ENCODE data around the gene NBPF3. TPM values are rescaled to one million over a fixed set of nuclear protein-coding genes. Genes with fewer than 3 reads are reported as not detected.
"Not testable (repeated sequence)": the region's sequence is repeated elsewhere in the genome, so short reads cannot be mapped to it uniquely, and the experiment has no call there.

NBPF3 gene
- total RNA-seq = 1 to 10 TPM; 5.0 to 6.1 TPM

DNA sequence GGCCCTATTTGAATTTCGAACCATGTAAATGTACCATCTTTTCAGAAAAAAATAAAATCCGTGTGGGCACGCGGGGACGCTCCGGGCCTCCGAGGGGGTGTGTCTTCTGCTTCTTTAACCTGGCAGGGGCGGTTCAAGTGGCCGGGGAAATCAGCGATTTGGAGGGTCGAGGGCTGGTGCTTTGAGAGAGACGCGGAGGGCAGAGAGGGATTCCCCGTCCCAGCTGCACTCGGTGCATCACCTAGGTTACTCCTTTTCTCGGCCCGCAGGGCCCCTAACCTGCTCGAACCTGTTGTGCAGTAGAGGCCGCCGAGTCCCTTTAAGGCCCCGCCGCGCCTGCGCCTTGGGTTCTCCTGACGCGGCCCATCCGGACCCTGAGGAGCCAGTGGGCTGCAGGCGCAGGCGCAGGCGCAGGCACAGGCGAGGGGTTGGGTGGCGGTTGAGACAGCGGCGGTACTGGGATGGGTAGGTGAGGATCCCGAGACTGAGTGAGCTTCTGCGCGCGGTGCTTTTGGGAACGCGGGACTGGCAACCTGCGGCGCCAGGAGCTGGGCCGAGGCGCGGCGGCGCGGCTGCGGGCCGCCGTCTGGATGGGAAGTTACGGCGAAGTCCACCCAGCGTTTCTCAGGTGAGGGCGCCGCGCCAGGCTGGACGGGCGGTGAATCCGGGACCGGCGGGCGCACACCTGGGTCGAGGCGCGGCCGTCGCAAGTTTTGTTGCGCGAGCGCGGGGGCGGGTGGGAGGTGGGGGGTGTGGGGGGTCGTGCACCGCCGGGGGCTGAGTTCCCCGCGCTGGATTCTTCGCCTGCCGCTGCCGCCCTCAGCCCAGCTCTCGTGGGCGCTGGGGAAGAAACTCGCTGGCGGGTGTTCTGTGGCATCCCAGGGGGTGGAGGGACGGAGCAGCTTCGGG, at the start of gene NBPF3:
NBPF3 (plus strand) TSS at position 417 of the 909 bp plus-strand sequence. CDS start 4,950 bp downstream, outside the sequence.
- Mint-ChIP-seq H3K4me3 (peak within 1 kb of the TSS; percentile 89), H3K9me3 (no peaks in the 10 kb centered on the region), H3K4me1 (peaks cover 19% of the 10 kb centered on the region), H3K27me3 (peaks cover 30% of the 10 kb centered on the region), H3K36me3 (ENCODE audit: low read depth) (no peaks in the 10 kb centered on the region), H3K27ac (peak within 1 kb of the TSS; percentile 71)
- ChIA-PET CTCF (no interaction called here), POLR2A (interaction anchor here (0.7 kb wide), 1 partner anchor 147 kb away, joined by 3 read pairs; no protein-coding TSS in a partner anchor)
- DNase-seq = peak; percentile 85

GRCh38 chr1:21391497-21391896, 48.4 kb upstream of the NBPF3 start:
- ChIA-PET POLR2A (no interaction called here), CTCF (no interaction called here)
- no peak for DNase-seq
- Mint-ChIP-seq H3K4me3 (no peak overlapping the region), H3K27me3 (peaks cover 12% of the 10 kb centered on the region), H3K9me3 (peaks cover 3% of the 10 kb centered on the region), H3K27ac (no peak overlapping the region), H3K4me1 (peaks cover 5% of the 10 kb centered on the region), H3K36me3 (ENCODE audit: low read depth) (no peaks in the 10 kb centered on the region)

DNA sequence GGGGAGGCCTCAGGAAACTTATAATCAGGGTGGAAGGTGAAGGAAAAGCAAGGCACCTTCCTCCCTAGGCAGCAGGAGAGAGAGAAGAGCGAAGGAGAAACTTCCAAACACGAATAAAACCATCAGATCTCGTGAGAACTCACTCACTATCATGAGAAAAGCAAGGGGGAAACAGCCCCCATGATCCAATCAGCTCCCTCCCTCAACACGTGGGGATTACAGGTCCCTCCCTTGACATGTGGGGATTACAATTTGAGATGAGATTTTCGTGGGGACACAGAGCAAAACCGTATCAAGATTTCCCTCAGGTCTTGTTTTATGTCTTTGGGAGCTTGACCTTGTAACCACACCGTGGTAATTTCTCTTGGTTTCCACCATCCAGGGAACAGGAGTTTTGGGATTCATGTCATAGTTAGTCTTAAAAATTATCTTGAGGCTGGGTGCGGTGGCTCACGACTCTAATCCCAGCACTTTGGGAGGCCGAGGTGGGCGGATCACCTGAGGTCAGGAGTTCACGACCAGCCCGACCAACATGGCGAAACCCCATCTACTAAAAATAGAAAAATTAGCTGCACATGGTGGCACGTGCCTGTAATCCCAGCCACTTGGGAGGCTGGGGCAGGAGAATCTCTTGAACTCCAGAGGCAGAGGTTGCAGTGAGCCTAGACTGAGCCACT, 47.2 kb upstream of the NBPF3 start:
- CTCF ChIA-PET = no interaction called here
- Mint-ChIP-seq H3K4me1 (peaks cover 7% of the 10 kb centered on the region), H3K27me3 (peaks cover 12% of the 10 kb centered on the region)

DNA sequence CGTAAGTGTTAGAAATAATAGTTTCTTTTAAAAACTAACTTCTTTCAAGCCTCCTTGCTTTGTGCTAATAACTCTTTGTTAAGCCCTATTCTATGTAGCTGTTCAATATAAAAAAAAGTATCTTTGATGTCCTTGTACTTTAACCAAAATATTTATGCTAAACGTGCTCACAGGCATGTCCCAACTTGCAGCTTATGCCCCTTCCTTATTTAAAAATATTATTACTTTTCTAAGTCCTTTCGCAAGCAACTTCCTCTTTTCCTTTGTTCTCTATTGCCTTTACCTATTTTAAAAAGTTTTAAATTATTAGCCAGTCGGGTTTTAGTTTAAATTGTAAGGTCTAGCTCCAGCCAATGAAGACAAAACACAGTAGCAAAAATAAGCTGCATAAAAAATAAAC, 43.4 kb upstream of the NBPF3 start:
- H3K4me1 Mint-ChIP-seq = peaks cover 12% of the 10 kb centered on the region
- H3K9me3 Mint-ChIP-seq = no peaks in the 10 kb centered on the region
- no peak for DNase-seq
- POLR2A ChIA-PET = no interaction called here
- no peak overlapping the region for H3K27ac Mint-ChIP-seq
- no peaks in the 10 kb centered on the region for H3K36me3 Mint-ChIP-seq (ENCODE audit: low read depth)
- H3K4me3 Mint-ChIP-seq = no peak overlapping the region
- H3K27me3 Mint-ChIP-seq = peaks cover 19% of the 10 kb centered on the region
- CTCF ChIA-PET = no interaction called here

More for the DNA sequence above, 47.2 kb upstream of the NBPF3 start:
- POLR2A ChIA-PET = no interaction called here
- no peak overlapping the region for H3K4me3 Mint-ChIP-seq
- H3K9me3 Mint-ChIP-seq = peaks cover 3% of the 10 kb centered on the region
- no peak overlapping the region for H3K27ac Mint-ChIP-seq
- no peak for DNase-seq
- no peaks in the 10 kb centered on the region for H3K36me3 Mint-ChIP-seq (ENCODE audit: low read depth)

GRCh38 chr1:21397813-21398188, 42.1 kb upstream of the NBPF3 start:
- Mint-ChIP-seq H3K27ac (no peak overlapping the region), H3K27me3 (peaks cover 13% of the 10 kb centered on the region), H3K4me3 (peak overlapping the region; percentile 30), H3K4me1 (peaks cover 12% of the 10 kb centered on the region), H3K9me3 (no peaks in the 10 kb centered on the region), H3K36me3 (ENCODE audit: low read depth) (no peaks in the 10 kb centered on the region)
- CTCF ChIA-PET = no interaction called here
- POLR2A ChIA-PET = no interaction called here
- DNase-seq = peak; percentile 24

DNA sequence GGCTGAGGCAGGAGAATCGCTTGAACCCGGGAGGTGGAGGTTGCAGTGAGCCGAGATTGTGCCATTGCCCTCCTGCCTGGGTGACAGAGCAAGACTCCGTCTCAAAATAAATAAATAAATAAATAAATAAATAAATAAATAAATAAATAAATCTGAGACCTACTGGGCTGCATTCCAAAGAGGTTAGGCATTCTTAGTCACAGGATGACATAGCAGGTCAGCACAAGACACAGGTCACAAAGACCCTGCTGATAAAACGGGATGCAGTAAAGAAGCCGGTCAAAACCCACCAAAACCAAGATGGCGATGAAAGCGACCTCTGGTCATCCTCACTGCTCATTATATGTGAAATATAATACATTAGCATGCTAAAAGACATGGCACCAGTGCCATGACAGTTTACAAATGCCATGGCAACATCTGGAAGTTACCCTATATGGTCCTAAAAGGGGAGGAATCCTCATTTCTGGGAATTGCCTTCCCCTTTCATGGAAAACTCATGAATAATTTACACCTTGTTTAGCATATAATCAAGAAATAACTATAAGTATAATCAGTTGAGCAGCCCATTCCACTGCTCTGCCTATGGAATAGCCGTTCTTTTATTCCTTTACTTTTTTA, 38.1 kb upstream of the NBPF3 start:
- DNase-seq; POLR2A ChIA-PET; H3K36me3 Mint-ChIP-seq (ENCODE audit: low read depth); H3K27ac Mint-ChIP-seq; H3K9me3 Mint-ChIP-seq; CTCF ChIA-PET; H3K4me3 Mint-ChIP-seq: not testable (repeated sequence)
- Mint-ChIP-seq H3K4me1 (peaks cover 12% of the 10 kb centered on the region), H3K27me3 (peaks cover 17% of the 10 kb centered on the region)

DNA sequence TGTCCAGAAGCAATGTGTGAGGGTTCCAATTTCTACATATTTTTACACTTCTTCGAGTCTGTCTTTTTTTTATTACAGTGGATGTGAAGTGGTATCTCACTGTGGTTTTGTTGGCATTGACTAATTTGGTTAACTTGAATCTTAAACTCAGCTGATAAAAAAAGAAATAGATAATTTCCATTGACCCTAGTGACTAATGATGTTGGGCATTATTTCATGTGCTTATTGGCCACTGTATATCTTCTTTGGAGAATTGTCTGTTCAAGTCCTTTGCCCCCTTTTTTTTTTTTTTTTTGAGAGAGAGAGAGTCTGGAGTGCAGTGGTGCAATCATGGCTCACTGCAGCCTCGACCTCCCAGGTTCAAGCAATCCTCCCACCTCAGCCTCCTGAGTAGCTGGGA, 33.3 kb upstream of the NBPF3 start:
- H3K36me3 Mint-ChIP-seq (ENCODE audit: low read depth) = no peaks in the 10 kb centered on the region
- no peaks in the 10 kb centered on the region for H3K9me3 Mint-ChIP-seq
- DNase-seq = no peak
- H3K27ac Mint-ChIP-seq = no peak overlapping the region
- peaks cover 10% of the 10 kb centered on the region for H3K27me3 Mint-ChIP-seq
- CTCF ChIA-PET = interaction anchor here (0.7 kb wide), 1 partner anchor 1421 kb away, joined by 3 read pairs; no protein-coding TSS in a partner anchor
- no peak overlapping the region for H3K4me3 Mint-ChIP-seq
- no peaks in the 10 kb centered on the region for H3K4me1 Mint-ChIP-seq
- POLR2A ChIA-PET = no interaction called here

- H3K4me1 Mint-ChIP-seq; H3K9me3 Mint-ChIP-seq; H3K36me3 Mint-ChIP-seq (ENCODE audit: low read depth); H3K4me3 Mint-ChIP-seq; POLR2A ChIA-PET; DNase-seq; CTCF ChIA-PET; H3K27ac Mint-ChIP-seq: not testable (repeated sequence)
- peaks cover 18% of the 10 kb centered on the region for H3K27me3 Mint-ChIP-seq
Measured at GRCh38 chr1:21409897-21410296, 30.0 kb upstream of the NBPF3 start.

DNA sequence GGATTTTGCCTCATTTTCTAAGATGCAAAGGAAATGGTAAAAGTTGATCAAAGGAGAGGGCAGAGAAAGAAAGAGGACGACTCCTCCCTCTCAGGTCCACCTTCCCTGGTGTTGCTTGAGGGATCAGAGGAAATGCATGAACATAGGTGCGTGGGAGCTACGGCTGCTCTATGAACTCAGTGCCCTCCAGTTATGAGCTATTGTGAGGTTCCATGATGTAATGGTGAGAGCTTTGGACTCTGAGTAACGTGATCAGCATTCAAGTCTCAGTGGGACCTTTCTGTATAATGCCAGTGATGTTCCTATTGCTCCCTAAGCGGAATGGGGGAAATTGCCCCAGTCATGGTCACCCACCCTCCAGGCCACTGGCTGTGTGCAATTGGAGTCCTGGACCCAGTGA, 25.9 kb upstream of the NBPF3 start:
- no peaks in the 10 kb centered on the region for H3K36me3 Mint-ChIP-seq (ENCODE audit: low read depth)
- no peaks in the 10 kb centered on the region for H3K9me3 Mint-ChIP-seq
- no peak overlapping the region for H3K4me3 Mint-ChIP-seq
- H3K4me1 Mint-ChIP-seq = no peaks in the 10 kb centered on the region
- peaks cover 34% of the 10 kb centered on the region for H3K27me3 Mint-ChIP-seq
- H3K27ac Mint-ChIP-seq = no peak overlapping the region
- DNase-seq = no peak
- CTCF ChIA-PET = interaction anchor here (1.4 kb wide), 1 partner anchor 45 kb away, joined by 3 read pairs; no protein-coding TSS in a partner anchor
- POLR2A ChIA-PET = no interaction called here

GRCh38 chr1:21420378-21420777, 19.6 kb upstream of the NBPF3 start:
- DNase-seq; H3K36me3 Mint-ChIP-seq (ENCODE audit: low read depth); H3K4me1 Mint-ChIP-seq; CTCF ChIA-PET; H3K9me3 Mint-ChIP-seq; H3K27ac Mint-ChIP-seq; POLR2A ChIA-PET; H3K4me3 Mint-ChIP-seq: not testable (repeated sequence)
- peaks cover 40% of the 10 kb centered on the region for H3K27me3 Mint-ChIP-seq

DNA sequence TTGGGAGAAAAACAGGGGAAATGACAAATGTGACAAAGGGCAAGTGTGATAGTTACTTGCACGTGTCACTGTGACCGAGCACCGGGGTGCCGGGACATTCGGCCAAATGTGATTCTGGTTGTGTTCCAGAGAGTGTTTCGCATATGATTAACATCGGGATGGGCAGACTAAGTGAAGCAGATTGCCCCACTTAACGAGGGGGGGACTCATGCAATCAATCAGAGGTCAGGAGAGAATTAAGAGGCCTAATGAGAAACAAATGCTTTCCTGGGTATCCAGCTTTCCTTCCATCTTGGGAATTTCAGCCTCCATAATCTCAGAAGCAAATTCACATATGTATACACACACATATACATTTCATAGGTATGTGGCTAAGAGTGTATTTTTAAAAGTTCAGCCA, 18.6 kb upstream of the NBPF3 start:
- DNase-seq; H3K4me1 Mint-ChIP-seq; CTCF ChIA-PET; H3K27ac Mint-ChIP-seq; H3K36me3 Mint-ChIP-seq (ENCODE audit: low read depth); H3K4me3 Mint-ChIP-seq; H3K9me3 Mint-ChIP-seq; POLR2A ChIA-PET: not testable (repeated sequence)
- peaks cover 34% of the 10 kb centered on the region for H3K27me3 Mint-ChIP-seq

DNA sequence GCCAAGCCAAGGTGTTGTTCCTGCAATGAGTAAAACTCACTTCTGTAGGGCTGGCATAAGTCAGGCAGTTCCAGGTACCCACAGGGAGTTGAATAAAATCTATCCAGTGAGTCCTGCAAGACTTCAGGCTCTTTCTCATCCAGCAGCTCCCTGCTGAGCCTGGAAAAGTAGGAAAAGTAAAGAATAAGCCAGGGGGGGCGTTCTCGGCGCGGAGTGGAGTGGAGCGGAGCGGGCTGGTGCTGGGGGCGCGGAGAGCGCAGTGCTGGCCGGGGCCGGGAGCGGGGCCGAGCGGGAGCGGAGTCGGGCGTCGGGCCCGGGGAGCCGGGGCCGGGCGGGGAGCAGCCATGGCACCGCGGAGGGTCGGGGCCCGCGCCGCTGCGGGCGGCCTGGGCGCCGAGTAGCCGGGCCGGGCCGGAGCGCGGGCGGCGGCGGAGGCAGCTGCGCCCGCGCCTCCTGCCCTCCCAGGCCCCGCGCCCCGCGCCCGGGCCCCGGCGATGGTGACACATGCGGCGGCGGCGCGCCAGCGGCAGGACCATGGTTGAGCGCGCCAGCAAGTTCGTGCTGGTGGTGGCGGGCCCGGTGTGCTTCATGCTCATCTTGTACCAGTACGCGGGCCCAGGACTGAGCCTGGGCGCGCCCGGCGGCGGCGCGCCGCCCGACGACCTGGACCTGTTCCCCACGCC, 12.0 kb upstream of the NBPF3 start:
- POLR2A ChIA-PET; H3K4me3 Mint-ChIP-seq; H3K27ac Mint-ChIP-seq; CTCF ChIA-PET; H3K36me3 Mint-ChIP-seq (ENCODE audit: low read depth); H3K4me1 Mint-ChIP-seq; DNase-seq; H3K9me3 Mint-ChIP-seq: not testable (repeated sequence)
- H3K27me3 Mint-ChIP-seq = peaks cover 16% of the 10 kb centered on the region

GRCh38 chr1:21428481-21429073, 11.4 kb upstream of the NBPF3 start:
- POLR2A ChIA-PET; H3K4me1 Mint-ChIP-seq; H3K9me3 Mint-ChIP-seq; H3K36me3 Mint-ChIP-seq (ENCODE audit: low read depth); H3K27ac Mint-ChIP-seq; DNase-seq; CTCF ChIA-PET; H3K4me3 Mint-ChIP-seq: not testable (repeated sequence)
- H3K27me3 Mint-ChIP-seq = peaks cover 16% of the 10 kb centered on the region

Measured in activated CD4-positive, alpha-beta memory T cell treated with anti-CD3 and anti-CD28 coated beads, Interleukin-2, amount 10 ng/mL, durations not matched to agents 7 days and 5 days (primary cell).